ENCODE data around the gene RSRC1. TPM values are rescaled to one million over a fixed set of nuclear protein-coding genes. Genes with fewer than 3 reads are reported as not detected.

Gene RSRC1
- total and polyA plus RNA-seq, 2 of the 8 experiments (the other 6 are each of a cell fraction or from before 2014, with no cell fraction given): 2.0 to 27.9 TPM

DNA sequence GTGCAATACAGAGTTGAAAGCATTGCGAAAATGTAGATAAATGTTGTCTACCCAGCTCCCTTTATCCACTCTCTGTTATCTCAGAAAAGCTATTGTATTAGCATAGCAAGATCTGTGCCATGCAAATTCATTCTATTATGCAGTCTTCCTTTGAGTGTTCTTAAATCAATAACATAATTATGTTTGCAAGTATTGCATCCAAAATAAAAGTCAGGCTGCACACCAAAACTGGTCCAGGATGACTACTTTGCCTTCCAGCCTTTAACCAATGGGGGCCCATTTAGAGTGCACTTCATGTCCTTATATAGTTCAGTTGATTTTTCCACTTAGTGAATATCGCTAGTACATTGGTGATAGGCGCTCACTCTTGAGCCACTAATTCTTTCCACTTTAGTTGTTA, 353.7 kb downstream of the RSRC1 start:
- FAIRE-seq (no peak), DNase-seq (ENCODE audit: low read depth in 1 of 2, low spot score in 2 of 2) (no peak)
- Histone ChIP-seq H3K4me1 (replicated peaks in 1 of 4; ENCODE audit: control insufficient read depth in 3 of 4, insufficient read depth in 4 of 4, low read length in 3 of 4) (no peaks in the 10 kb centered on the region; a peak in 1 of 7 replicates), H3K14ac (ENCODE audit: insufficient read length) (no peak overlapping the region), H3K4me3 (ENCODE audit: extremely low read depth in 1 of 4, insufficient read depth in 2 of 4, low read depth in 3 of 4, low read length in 4 of 4) (no peak overlapping the region), H2BK20ac (ENCODE audit: low read length) (no peak overlapping the region), H2AFZ (ENCODE audit: low read length) (no peak overlapping the region), H2AK5ac (ENCODE audit: low read depth, low read length) (no peak overlapping the region), H3K4me2 (ENCODE audit: insufficient read depth in 1 of 2, low read depth in 2 of 2, low read length in 2 of 2) (no peak overlapping the region), H3K23me2 (ENCODE audit: low read depth, low read length) (no peaks in the 10 kb centered on the region), H2BK5ac (ENCODE audit: low read depth, low read length) (no peak overlapping the region), H2BK12ac (ENCODE audit: low read depth, low read length) (no peak overlapping the region), H3K79me2 (ENCODE audit: control insufficient read depth in 1 of 2, insufficient read depth in 2 of 2, low read length in 2 of 2) (no peaks in the 10 kb centered on the region), H3K36me3 (ENCODE audit: control insufficient read depth in 2 of 4, insufficient read depth in 4 of 4, low read length in 3 of 4) (no peaks in the 10 kb centered on the region), H3K9ac (replicated peaks in 1 of 4; ENCODE audit: extremely low read depth in 1 of 4, low read depth in 3 of 4, low read length in 3 of 4) (no peak overlapping the region), H3K23ac (ENCODE audit: insufficient read length) (no peak overlapping the region), H3K18ac (ENCODE audit: extremely low read depth, low read length) (no peak overlapping the region), H3K27ac (ENCODE audit: low read depth, low read length) (no peak overlapping the region), H3K79me1 (ENCODE audit: low read depth, low read length) (no peaks in the 10 kb centered on the region), H3K56ac (replicated peaks; ENCODE audit: insufficient read length, low read depth, low read length) (no peak overlapping the region), H3K27me3 (replicated peaks in 1 of 4; ENCODE audit: control insufficient read depth in 3 of 4, extremely low read depth in 1 of 4, insufficient read depth in 3 of 4, low read length in 3 of 4) (no peaks in the 10 kb centered on the region), H4K8ac (ENCODE audit: extremely low read depth, insufficient read depth, low read length) (no peak overlapping the region), H2BK120ac (replicated peaks; ENCODE audit: low read depth, low read length) (no peak overlapping the region), H4K20me1 (replicated peaks in 1 of 2; ENCODE audit: control insufficient read depth in 1 of 2, insufficient read depth in 2 of 2, low read length in 2 of 2) (no peaks in the 10 kb centered on the region), H4K5ac (ENCODE audit: insufficient read length, low read depth, low read length) (no peak overlapping the region), H3K9me3 (ENCODE audit: insufficient read depth in 2 of 2, low read depth in 1 of 2, low read length in 1 of 2) (no peaks in the 10 kb centered on the region), H4K91ac (replicated peaks; ENCODE audit: insufficient read length, low read length) (no peak overlapping the region), H3K4ac (replicated peaks; ENCODE audit: insufficient read length, low read depth, low read length) (no peak overlapping the region), H2BK15ac (ENCODE audit: low read length) (no peak overlapping the region)
- 92% methylated on average over 3 of the region's 3 CpGs; no CpG with 5 or more reads in 1 of the 2 experiments for WGBS, 2 experiments (ENCODE audit: extremely low coverage in 1 of 2, insufficient coverage in 1 of 2, insufficient read length in 1 of 2, insufficient replicate concordance in 2 of 2, low coverage in 1 of 2, low lambda C conversion rate in 2 of 2, missing lambda C conversion rate in 1 of 2)
- ChIA-PET POLR2A (ENCODE audit: partially characterized antibody) (no interaction called here), CTCF (ENCODE audit: partially characterized antibody) (interaction anchor here (1.2 kb wide), 1 partner anchor 76 kb away, joined by 3 read pairs; no protein-coding TSS in a partner anchor)
- TF ChIP-seq ASH2L (IDR thresholded peaks at IDR 0.05; ENCODE audit: low read length) (no peak), KDM5A (IDR thresholded peaks at IDR 0.05; ENCODE audit: low read length) (no peak), GABPA (IDR thresholded peaks at IDR 0.05; ENCODE audit: borderline replicate concordance, insufficient read depth, low read length) (no peak), SIRT6 (IDR thresholded peaks at IDR 0.05; ENCODE audit: low read length) (no peak), SUZ12 (IDR thresholded peaks at IDR 0.05; ENCODE audit: low read length) (no peak), BRCA1 (IDR thresholded peaks at IDR 0.05; ENCODE audit: low read depth, low read length) (no peak), RBBP5 (IDR thresholded peaks at IDR 0.05; ENCODE audit: borderline replicate concordance, low read depth, low read length) (no peak)

All from H1 (cell line).